Activated T-helper 1 cell treated with anti-CD3 and anti-CD28 coated beads, Interleukin-12 subunit alpha, Interleukin-12 subunit beta, Interleukin-2, Interleukin-4 antibody, amounts not matched to agents 30 ng/mL and 10 ng/mL and 1 ng/mL, durations not matched to agents 14 hours and 24 hours and 36 hours (primary cell): ENCODE measurements around the gene TRIM46. TPM values are rescaled to one million over a fixed set of nuclear protein-coding genes. Genes with fewer than 3 reads are reported as not detected.
"Not testable (repeated sequence)": the region's sequence is repeated elsewhere in the genome, so short reads cannot be mapped to it uniquely, and the experiment has no call there.

ENCODE experiments used
- DNase-seq: peaks from one replicate; pipeline ENCODE4 v3.0.0; 2021; ENCODE audit warnings: low spot score
- H3K27ac Mint-ChIP-seq: one replicate; pipeline ENCODE4 v1.8.0; 2021; ENCODE audit warnings: mild to moderate bottlenecking, mixed read lengths
- H3K27me3 Mint-ChIP-seq: one replicate; pipeline ENCODE4 v1.8.0; 2022; ENCODE audit warnings: mild to moderate bottlenecking, moderate library complexity, mixed read lengths; ENCODE audit not compliant: insufficient read depth
- H3K36me3 Mint-ChIP-seq: one replicate; pipeline ENCODE4 v1.8.0; 2021; ENCODE audit warnings: low read depth, mixed read lengths
- H3K4me1 Mint-ChIP-seq: one replicate; pipeline ENCODE4 v1.8.0; 2021; ENCODE audit warnings: low read depth, mixed read lengths
- H3K4me3 Mint-ChIP-seq: one replicate; pipeline ENCODE4 v1.8.0; 2021; ENCODE audit warnings: mild to moderate bottlenecking, moderate library complexity, mixed read lengths
- H3K9me3 Mint-ChIP-seq: one replicate; pipeline ENCODE4 v1.8.0; 2021; ENCODE audit warnings: mixed read lengths
- intact Hi-C: fragments of 100-400 bp; cut with micrococcal nuclease; formaldehyde crosslinking; loops from one replicate; pipeline ENCODE4 v1.15.1; 2024
- total RNA-seq: library from RNA; stranded (reverse); gene quantifications from 2 replicates; pipeline ENCODE4 v1.2.3, GENCODE V29; 2022

Gene TRIM46
- total RNA-seq, 1 donor from 2014 or later: 12.6 TPM

GRCh38 chr1:155227261-155228095 is 53.8 kb downstream of the TRIM46 start:
- intact Hi-C loops: loop anchor here (1.0 to 2.0 kb wide), 6 partner anchors 14 to 87 kb away; partner anchors contain the start of genes CLK2, DPM3, KRTCAP2 and SCAMP3
- peak overlapping the region; percentile 95 for H3K4me3 Mint-ChIP-seq

GRCh38 chr1:155228096-155228427 is 54.4 kb downstream of the TRIM46 start:
- Mint-ChIP-seq H3K4me3 (peak overlapping the region; percentile 95), H3K27ac (peak overlapping the region; percentile 92), H3K9me3 (no peaks in the 10 kb centered on the region), H3K36me3 (peaks cover 4% of the 10 kb centered on the region), H3K4me1 (peaks cover 15% of the 10 kb centered on the region), H3K27me3 (no peaks in the 10 kb centered on the region)
- no peak for DNase-seq
- intact Hi-C loops: no loop called here

More at GRCh38 chr1:155227261-155228095, 53.8 kb downstream of the TRIM46 start:
- H3K9me3 Mint-ChIP-seq: no peaks in the 10 kb centered on the region
- H3K27me3 Mint-ChIP-seq: no peaks in the 10 kb centered on the region
- peaks cover 4% of the 10 kb centered on the region for H3K36me3 Mint-ChIP-seq
- DNase-seq: peak; percentile 98
- H3K4me1 Mint-ChIP-seq: peaks cover 15% of the 10 kb centered on the region
- H3K27ac Mint-ChIP-seq: peak overlapping the region; percentile 92

- H3K4me1 Mint-ChIP-seq: peaks cover 20% of the 10 kb centered on the region
- H3K9me3 Mint-ChIP-seq, DNase-seq, H3K4me3 Mint-ChIP-seq, H3K27me3 Mint-ChIP-seq, H3K27ac Mint-ChIP-seq, intact Hi-C loops, H3K36me3 Mint-ChIP-seq: not testable (repeated sequence)
Measured at GRCh38 chr1:155231302-155231701, 57.7 kb downstream of the TRIM46 start.

GRCh38 chr1:155232001-155232978 is 58.6 kb downstream of the TRIM46 start:
- H3K36me3 Mint-ChIP-seq: peaks cover 12% of the 10 kb centered on the region
- H3K9me3 Mint-ChIP-seq, H3K27me3 Mint-ChIP-seq, H3K4me3 Mint-ChIP-seq, H3K27ac Mint-ChIP-seq, DNase-seq, intact Hi-C loops: not testable (repeated sequence)
- peaks cover 16% of the 10 kb centered on the region for H3K4me1 Mint-ChIP-seq

GRCh38 chr1:155233502-155233901 is 59.9 kb downstream of the TRIM46 start:
- Mint-ChIP-seq H3K4me1 (peaks cover 11% of the 10 kb centered on the region), H3K36me3 (peaks cover 12% of the 10 kb centered on the region)
- intact Hi-C loops, H3K9me3 Mint-ChIP-seq, H3K27me3 Mint-ChIP-seq, H3K4me3 Mint-ChIP-seq, DNase-seq, H3K27ac Mint-ChIP-seq: not testable (repeated sequence)

Other genes starting within 250 kb of the TRIM46 start
- 42.5 and 43.3 TPM in 2 replicates for gene PMVK, start 237.1 kb upstream of the TRIM46 start, total RNA-seq
- gene PBXIP1, start 217.8 kb upstream of the TRIM46 start, total RNA-seq: 25.1 and 27.9 TPM in 2 replicates
- gene PYGO2, start 212.1 kb upstream of the TRIM46 start, total RNA-seq: 34.7 and 35.0 TPM in 2 replicates
- gene SHC1, start 203.1 kb upstream of the TRIM46 start, total RNA-seq: 61.4 and 62.3 TPM in 2 replicates
- 151 and 158 TPM in 2 replicates for gene CKS1B, start 199.2 kb upstream of the TRIM46 start, total RNA-seq
- gene FLAD1, start 190.5 kb upstream of the TRIM46 start, total RNA-seq: 69.2 and 74.3 TPM in 2 replicates
- gene LENEP, start 180.3 kb upstream of the TRIM46 start, total RNA-seq: 1.5 and 1.8 TPM in 2 replicates
- 166 and 172 TPM in 2 replicates for gene ZBTB7B, start 171.0 kb upstream of the TRIM46 start, total RNA-seq
- 0.26 and 0.27 TPM in 2 replicates for gene DCST2, start 140.1 kb upstream of the TRIM46 start, total RNA-seq
- not detected in 2 replicates for gene DCST1, start 140.0 kb upstream of the TRIM46 start, total RNA-seq
- gene ADAM15, start 122.5 kb upstream of the TRIM46 start, total RNA-seq: 82.9 and 86.8 TPM in 2 replicates
- 5.7 and 6.8 TPM in 2 replicates for gene EFNA4, start 110.1 kb upstream of the TRIM46 start, total RNA-seq
- 2.8 and 3.0 TPM in 2 replicates for gene EFNA3, start 95.0 kb upstream of the TRIM46 start, total RNA-seq
- gene EFNA1, start 46.0 kb upstream of the TRIM46 start, total RNA-seq: not detected in 2 replicates
- 45.7 and 47.7 TPM in 2 replicates for gene SLC50A1, start 38.0 kb upstream of the TRIM46 start, total RNA-seq
- gene DPM3, start 33.3 kb upstream of the TRIM46 start, total RNA-seq: 43.7 and 45.1 TPM in 2 replicates
- gene KRTCAP2, start 545 bp upstream of the TRIM46 start, total RNA-seq: 230 and 238 TPM in 2 replicates
- 9.7 and 10.0 TPM in 2 replicates for gene THBS3, start 34.0 kb downstream of the TRIM46 start, total RNA-seq
- gene MTX1, start 34.8 kb downstream of the TRIM46 start, total RNA-seq: 61.8 and 62.3 TPM in 2 replicates
- 40.3 and 45.5 TPM in 2 replicates for gene ENTREP3, start 81.6 kb downstream of the TRIM46 start, total RNA-seq
- 147 and 168 TPM in 2 replicates for gene SCAMP3, start 88.5 kb downstream of the TRIM46 start, total RNA-seq
- gene CLK2, start 99.7 kb downstream of the TRIM46 start, total RNA-seq: 87.0 and 91.6 TPM in 2 replicates
- gene HCN3, start 103.6 kb downstream of the TRIM46 start, total RNA-seq: 2.5 and 3.3 TPM in 2 replicates
- 0.05 and 0.15 TPM in 2 replicates for gene PKLR, start 127.6 kb downstream of the TRIM46 start, total RNA-seq
- gene FDPS, start 135.0 kb downstream of the TRIM46 start, total RNA-seq: 274 and 289 TPM in 2 replicates
- gene RUSC1, start 147.0 kb downstream of the TRIM46 start, total RNA-seq: 28.7 and 34.7 TPM in 2 replicates